ENCODE measurements around the gene WNT9A. TPM values are rescaled to one million over a fixed set of nuclear protein-coding genes. Genes with fewer than 3 reads are reported as not detected.

WNT9A gene
- total RNA-seq, 1 experiment from 2014 or later: not detected

DNA sequence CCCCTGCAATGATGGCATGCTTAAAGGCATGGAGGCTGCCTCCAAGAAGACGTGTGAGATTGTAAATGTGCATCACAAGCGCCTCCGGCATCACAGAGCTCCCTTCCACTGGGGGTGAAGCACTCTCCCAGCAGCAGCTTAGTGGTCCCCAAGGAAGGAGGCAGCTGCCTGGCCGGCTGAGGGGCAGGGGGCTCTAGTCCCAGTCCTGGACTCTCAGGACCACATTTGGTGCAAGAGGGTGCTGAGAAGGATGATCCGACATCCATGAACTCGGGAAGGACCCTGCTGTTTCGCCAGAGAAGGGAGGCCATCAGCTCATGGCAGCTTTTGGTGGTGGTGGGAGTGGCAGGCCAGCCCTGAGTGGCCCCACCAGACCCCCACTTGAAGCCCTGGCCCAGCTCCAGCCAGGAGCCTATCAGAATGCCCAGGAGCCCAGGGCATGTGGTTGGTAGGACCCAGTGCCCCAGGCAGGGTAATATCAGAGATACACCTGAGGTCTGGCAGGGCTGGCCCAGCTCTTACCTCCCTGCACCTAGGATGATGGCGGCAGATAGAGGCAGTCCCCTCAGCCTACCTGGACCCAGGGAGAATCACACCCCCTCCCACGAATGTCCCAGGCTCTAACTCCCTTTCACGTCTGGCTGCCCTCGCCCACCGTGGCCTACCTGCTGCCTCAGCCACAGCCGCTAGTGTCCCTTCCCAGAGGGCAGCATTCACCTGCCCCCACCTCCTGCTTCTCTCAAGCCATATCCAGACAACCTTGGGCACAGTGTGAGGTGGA is 2.4 kb upstream of the WNT9A start:
- H2AFZ ChIP-seq (ENCODE audit: low read length): no peak overlapping the region
- no peaks in the 10 kb centered on the region for H4K20me1 ChIP-seq (ENCODE audit: insufficient read depth, low read depth, low read length)
- no peaks in the 10 kb centered on the region for H3K79me2 ChIP-seq (ENCODE audit: low read length)
- H3K9ac ChIP-seq (ENCODE audit: low read length): no peak overlapping the region
- H3K4me3 ChIP-seq (ENCODE audit: low read length): no peak overlapping the region
- no peak overlapping the region for H3K4me2 ChIP-seq (ENCODE audit: low read depth, low read length, poor library complexity, severe bottlenecking)
- H3K27ac ChIP-seq (ENCODE audit: low read length): no peak overlapping the region
- no peak for DNase-seq
- H3K4me1 ChIP-seq (ENCODE audit: low read length): no peaks in the 10 kb centered on the region
- no peaks in the 10 kb centered on the region for H3K27me3 ChIP-seq (ENCODE audit: low read length)
- no peaks in the 10 kb centered on the region; the same call in 1 of the 2 replicates for H3K9me3 ChIP-seq (ENCODE audit: low read length)
- no peaks in the 10 kb centered on the region for H3K9me2 ChIP-seq (replicated peaks; ENCODE audit: insufficient read depth, low read length)
- H3K36me3 ChIP-seq (ENCODE audit: insufficient read depth, low read length): no peaks in the 10 kb centered on the region

DNA sequence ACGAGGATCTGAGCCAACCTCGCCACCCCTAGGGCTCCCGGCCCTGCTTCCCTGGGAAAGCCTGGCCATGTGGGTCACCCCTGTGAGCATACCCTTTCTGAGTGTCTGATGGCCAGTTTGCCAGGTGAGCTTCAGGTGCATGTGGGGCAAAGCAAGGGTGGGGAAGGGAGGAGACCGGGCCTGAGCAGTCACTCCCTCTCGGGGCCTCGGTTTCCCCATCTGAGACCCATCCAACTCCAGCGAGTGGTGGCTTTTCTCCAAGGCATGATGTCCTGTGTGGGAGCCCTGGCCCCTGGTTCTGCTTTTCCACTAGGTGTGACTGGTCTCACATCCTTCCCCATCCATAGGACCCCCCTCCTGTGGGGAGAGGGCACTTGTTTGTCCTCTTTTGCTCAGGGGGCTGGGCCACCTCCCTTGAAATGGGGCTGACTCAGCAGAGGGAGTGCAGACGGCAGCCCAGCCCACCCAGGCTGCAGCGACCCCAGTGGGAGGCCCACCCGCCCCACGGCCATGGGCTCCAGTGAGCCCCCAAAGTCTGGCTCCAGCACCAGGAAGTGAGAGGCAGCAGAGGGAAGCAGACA is 1.7 kb upstream of the WNT9A start:
- H3K79me2 ChIP-seq (ENCODE audit: low read length): no peaks in the 10 kb centered on the region
- H3K4me2 ChIP-seq (ENCODE audit: low read depth, low read length, poor library complexity, severe bottlenecking): no peak overlapping the region
- no peak overlapping the region for H2AFZ ChIP-seq (ENCODE audit: low read length)
- no peaks in the 10 kb centered on the region for H3K9me2 ChIP-seq (replicated peaks; ENCODE audit: insufficient read depth, low read length)
- no peaks in the 10 kb centered on the region for H3K27me3 ChIP-seq (ENCODE audit: low read length)
- H3K27ac ChIP-seq (ENCODE audit: low read length): no peak overlapping the region
- no peaks in the 10 kb centered on the region for H3K4me1 ChIP-seq (ENCODE audit: low read length)
- no peak overlapping the region for H3K4me3 ChIP-seq (ENCODE audit: low read length)
- H3K9me3 ChIP-seq (ENCODE audit: low read length): no peaks in the 10 kb centered on the region; the same call in 1 of the 2 replicates
- H3K36me3 ChIP-seq (ENCODE audit: insufficient read depth, low read length): no peaks in the 10 kb centered on the region
- no peak overlapping the region for H3K9ac ChIP-seq (ENCODE audit: low read length)
- no peak for DNase-seq
- no peaks in the 10 kb centered on the region for H4K20me1 ChIP-seq (ENCODE audit: insufficient read depth, low read depth, low read length)

DNA sequence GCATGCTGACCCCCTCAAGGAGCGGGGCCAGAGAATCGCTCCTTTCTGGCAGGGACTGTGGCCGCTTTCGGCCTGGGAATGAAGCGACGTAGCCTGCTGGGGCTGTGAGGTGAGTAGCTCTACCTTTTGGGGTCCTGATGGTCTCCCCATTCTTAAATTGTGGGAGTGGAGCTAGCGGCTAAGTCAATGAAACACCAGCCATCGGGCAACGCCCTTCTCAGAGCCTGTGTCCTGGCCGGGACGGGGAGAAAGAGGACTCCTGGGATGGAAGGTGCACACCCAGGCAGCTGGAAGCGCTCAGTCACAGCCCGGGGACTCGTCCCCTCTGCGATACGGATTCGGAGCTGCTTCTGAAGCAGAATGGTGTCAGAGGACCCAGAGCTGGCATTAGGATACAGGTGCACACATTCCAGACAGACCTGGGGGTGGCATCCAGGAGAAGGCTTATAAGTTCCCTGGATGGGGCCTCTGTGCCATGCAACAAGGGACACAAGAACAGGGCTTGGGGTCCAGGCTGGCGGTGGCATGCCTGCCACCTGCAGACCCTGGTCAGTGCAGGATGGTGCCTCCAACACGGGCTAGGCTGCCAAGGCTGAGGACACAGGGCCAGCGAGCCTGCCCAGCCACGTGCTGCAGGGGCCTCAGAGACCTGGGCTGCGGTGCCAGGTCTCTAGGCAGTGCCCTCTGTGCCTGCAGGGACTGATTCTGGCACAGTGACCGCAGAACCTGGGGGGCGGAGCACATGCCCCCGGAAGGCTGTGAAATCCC is 945 bp upstream of the WNT9A start:
- Histone ChIP-seq H3K4me1 (ENCODE audit: low read length) (no peaks in the 10 kb centered on the region), H2AFZ (ENCODE audit: low read length) (no peak overlapping the region), H3K79me2 (ENCODE audit: low read length) (no peaks in the 10 kb centered on the region), H3K9me3 (ENCODE audit: low read length) (no peaks in the 10 kb centered on the region), H3K9ac (ENCODE audit: low read length) (no peak overlapping the region), H3K4me3 (ENCODE audit: low read length) (no peak overlapping the region), H4K20me1 (ENCODE audit: insufficient read depth, low read depth, low read length) (no peaks in the 10 kb centered on the region), H3K27me3 (ENCODE audit: low read length) (no peaks in the 10 kb centered on the region), H3K27ac (ENCODE audit: low read length) (no peak overlapping the region), H3K9me2 (replicated peaks; ENCODE audit: insufficient read depth, low read length) (no peaks in the 10 kb centered on the region), H3K36me3 (ENCODE audit: insufficient read depth, low read length) (no peaks in the 10 kb centered on the region), H3K4me2 (ENCODE audit: low read depth, low read length, poor library complexity, severe bottlenecking) (no peak overlapping the region)
- no peak for DNase-seq

DNA sequence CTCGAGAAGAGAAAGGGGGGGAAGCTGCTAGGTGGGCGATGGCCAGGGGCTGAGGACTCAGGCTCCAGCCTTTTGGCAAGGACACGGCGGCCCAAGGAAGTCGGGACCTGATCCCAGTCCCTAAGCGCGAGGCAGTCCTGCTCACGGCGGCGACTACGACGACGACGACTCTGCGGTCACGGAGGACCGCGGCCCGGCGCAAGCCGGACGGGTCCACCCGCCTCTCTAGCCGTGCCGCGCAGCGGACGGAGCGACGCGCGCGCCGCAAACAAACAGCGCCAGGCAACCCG is 401 bp downstream of the WNT9A start:
- DNase-seq: no peak
- Histone ChIP-seq H3K4me3 (ENCODE audit: low read length) (no peak overlapping the region), H3K9ac (ENCODE audit: low read length) (no peak overlapping the region)

DNA sequence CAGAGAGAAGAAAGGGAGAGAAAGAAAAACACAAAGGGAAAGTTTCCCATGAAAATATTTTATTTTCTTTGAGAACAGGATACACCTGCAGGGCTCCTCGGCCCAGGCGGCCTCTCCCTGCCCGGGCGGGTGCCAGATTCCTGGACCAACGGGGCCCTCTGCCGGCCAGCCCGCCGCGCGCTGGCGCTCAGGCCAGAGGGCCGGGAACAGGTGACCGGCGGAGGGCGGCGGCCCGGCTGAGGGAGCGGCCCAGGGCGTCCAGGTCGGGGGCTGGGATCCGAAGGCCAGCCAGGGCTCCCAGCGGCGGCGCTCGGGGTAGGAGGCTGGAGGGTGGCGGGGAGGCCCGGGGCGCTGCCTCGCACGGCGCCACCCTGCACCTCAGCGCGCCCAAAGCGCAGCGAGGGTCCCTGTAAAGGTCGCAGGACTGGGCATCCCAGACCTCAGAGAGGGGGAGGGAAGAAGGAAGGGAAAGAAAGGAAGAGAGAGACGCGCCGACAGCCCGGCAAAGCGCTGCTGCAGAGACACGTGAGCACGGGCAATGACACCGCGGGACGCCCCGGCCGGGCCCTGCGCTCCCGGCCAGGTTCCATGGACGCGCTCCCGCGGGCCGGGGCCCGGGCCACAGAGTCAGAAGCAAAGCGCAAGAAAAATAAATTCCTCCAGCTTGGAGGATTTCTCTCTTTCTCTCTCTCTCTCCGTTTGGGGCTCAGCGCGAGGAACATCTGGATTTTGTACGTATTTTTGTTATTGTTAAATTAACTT is 927 bp downstream of the WNT9A start:
- Histone ChIP-seq H3K4me3 (ENCODE audit: low read length) (no peak overlapping the region), H3K9ac (ENCODE audit: low read length) (no peak overlapping the region), H2AFZ (ENCODE audit: low read length) (no peak overlapping the region), H3K27me3 (ENCODE audit: low read length) (no peaks in the 10 kb centered on the region), H3K4me2 (ENCODE audit: low read depth, low read length, poor library complexity, severe bottlenecking) (no peak overlapping the region), H3K27ac (ENCODE audit: low read length) (no peak overlapping the region), H3K4me1 (ENCODE audit: low read length) (no peaks in the 10 kb centered on the region), H3K9me2 (replicated peaks; ENCODE audit: insufficient read depth, low read length) (no peaks in the 10 kb centered on the region), H3K36me3 (ENCODE audit: insufficient read depth, low read length) (no peaks in the 10 kb centered on the region), H3K79me2 (ENCODE audit: low read length) (no peaks in the 10 kb centered on the region), H3K9me3 (ENCODE audit: low read length) (no peaks in the 10 kb centered on the region), H4K20me1 (ENCODE audit: insufficient read depth, low read depth, low read length) (no peaks in the 10 kb centered on the region)
- no peak for DNase-seq

More for the DNA sequence above, 401 bp downstream of the WNT9A start:
- no peak overlapping the region for H2AFZ ChIP-seq (ENCODE audit: low read length)
- no peaks in the 10 kb centered on the region for H3K9me2 ChIP-seq (replicated peaks; ENCODE audit: insufficient read depth, low read length)
- no peaks in the 10 kb centered on the region for H4K20me1 ChIP-seq (ENCODE audit: insufficient read depth, low read depth, low read length)
- no peak overlapping the region for H3K4me2 ChIP-seq (ENCODE audit: low read depth, low read length, poor library complexity, severe bottlenecking)
- H3K27ac ChIP-seq (ENCODE audit: low read length): no peak overlapping the region
- no peaks in the 10 kb centered on the region for H3K79me2 ChIP-seq (ENCODE audit: low read length)
- H3K27me3 ChIP-seq (ENCODE audit: low read length): no peaks in the 10 kb centered on the region
- no peaks in the 10 kb centered on the region for H3K4me1 ChIP-seq (ENCODE audit: low read length)
- no peaks in the 10 kb centered on the region for H3K9me3 ChIP-seq (ENCODE audit: low read length)
- H3K36me3 ChIP-seq (ENCODE audit: insufficient read depth, low read length): no peaks in the 10 kb centered on the region

DNA sequence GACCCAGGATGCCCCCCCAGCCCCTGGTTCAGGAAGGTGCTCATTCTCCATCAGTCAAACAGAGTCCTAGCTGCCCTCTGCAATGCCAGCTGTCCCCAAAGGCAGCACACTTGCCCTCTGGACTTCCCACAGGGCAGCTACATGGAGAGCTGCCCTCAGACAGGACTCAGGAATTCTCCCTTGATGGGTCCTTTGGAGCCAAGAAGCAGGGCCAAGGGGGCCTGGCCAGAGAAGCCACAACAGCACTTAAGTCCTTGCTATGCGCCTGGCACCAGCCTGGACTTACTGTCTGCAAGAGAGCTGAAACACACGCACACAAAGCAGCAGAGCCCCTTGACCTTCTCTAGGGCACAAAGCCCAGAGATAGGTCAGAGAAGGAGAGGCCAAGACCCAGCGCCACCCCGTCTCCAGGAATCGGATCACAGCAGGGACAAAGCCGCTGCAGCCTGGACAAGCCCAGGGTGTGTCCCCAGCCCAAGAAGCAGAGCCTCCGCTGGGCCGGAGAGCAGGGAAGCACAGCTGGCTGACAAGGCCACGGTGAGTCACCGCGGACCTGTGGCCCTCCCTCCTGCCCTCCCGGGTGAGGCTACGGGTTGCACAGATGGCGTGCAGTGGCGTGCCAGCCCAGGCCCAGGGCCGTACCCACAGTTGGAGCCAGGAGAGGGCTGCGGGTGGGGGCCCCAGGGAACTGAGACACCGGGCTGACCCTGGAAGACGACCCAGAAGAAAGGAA is 1.7 kb downstream of the WNT9A start:
- Histone ChIP-seq H3K36me3 (ENCODE audit: insufficient read depth, low read length) (no peaks in the 10 kb centered on the region), H4K20me1 (ENCODE audit: insufficient read depth, low read depth, low read length) (no peaks in the 10 kb centered on the region), H3K4me2 (ENCODE audit: low read depth, low read length, poor library complexity, severe bottlenecking) (no peak overlapping the region), H3K4me3 (ENCODE audit: low read length) (no peak overlapping the region), H3K9me2 (replicated peaks; ENCODE audit: insufficient read depth, low read length) (no peaks in the 10 kb centered on the region), H3K9me3 (ENCODE audit: low read length) (no peaks in the 10 kb centered on the region), H3K79me2 (ENCODE audit: low read length) (no peaks in the 10 kb centered on the region), H3K27ac (ENCODE audit: low read length) (no peak overlapping the region), H3K9ac (ENCODE audit: low read length) (no peak overlapping the region), H2AFZ (ENCODE audit: low read length) (no peak overlapping the region), H3K27me3 (ENCODE audit: low read length) (no peaks in the 10 kb centered on the region), H3K4me1 (ENCODE audit: low read length) (no peaks in the 10 kb centered on the region)
- DNase-seq: no peak

DNA sequence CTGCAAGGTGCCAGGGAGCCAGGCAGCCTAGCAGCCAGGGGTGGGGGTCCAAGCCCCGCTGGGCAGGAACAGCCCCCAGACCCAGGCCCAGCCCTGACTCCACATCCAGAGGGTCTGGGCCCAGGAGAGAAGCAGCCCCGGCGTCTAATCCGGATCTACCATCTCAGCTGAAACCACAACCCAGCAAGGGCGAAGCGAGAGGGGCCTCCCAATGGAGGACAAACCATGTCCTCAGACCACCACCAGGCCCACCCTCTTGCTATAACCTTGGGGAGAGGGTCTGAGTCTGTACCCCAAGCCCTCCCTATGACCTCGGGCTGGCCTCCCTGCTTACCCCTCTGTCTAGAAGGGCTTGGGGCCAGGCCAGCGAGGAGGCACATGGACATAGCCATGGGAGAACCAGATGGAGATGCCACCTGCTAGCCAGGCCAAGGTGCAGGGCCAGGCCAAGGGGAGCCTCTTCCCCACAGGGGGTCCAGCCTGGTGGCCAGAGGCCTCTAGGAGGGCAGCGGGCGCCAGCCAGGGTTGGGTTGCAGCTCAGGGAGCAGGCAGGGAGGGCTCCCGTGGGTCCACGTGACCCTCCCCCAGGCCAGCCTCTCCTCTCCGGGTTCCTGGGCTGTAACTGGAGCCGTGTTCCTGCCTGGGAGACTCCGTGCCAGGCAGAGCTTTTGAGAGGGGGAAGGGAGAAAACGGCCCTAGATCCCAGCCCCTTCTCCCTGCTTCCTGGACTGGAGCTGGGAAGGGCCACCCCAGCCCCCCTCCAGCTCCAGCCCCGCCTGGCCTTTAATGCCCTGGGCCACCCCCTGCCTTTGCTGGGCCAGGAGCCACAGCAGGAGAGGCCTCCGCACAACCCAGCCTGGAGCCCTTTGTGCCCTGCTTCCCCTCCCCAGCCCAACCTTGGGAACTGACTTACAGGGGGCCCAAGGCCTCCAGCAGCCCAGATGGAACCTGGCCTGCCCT is 2.5 kb downstream of the WNT9A start:
- Histone ChIP-seq H3K4me3 (ENCODE audit: low read length) (no peak overlapping the region), H3K9me3 (ENCODE audit: low read length) (no peaks in the 10 kb centered on the region), H3K27ac (ENCODE audit: low read length) (no peak overlapping the region), H3K36me3 (ENCODE audit: insufficient read depth, low read length) (no peaks in the 10 kb centered on the region), H3K4me1 (ENCODE audit: low read length) (no peaks in the 10 kb centered on the region), H3K27me3 (ENCODE audit: low read length) (no peaks in the 10 kb centered on the region), H3K4me2 (ENCODE audit: low read depth, low read length, poor library complexity, severe bottlenecking) (no peak overlapping the region), H3K9me2 (replicated peaks; ENCODE audit: insufficient read depth, low read length) (no peaks in the 10 kb centered on the region), H4K20me1 (ENCODE audit: insufficient read depth, low read depth, low read length) (no peaks in the 10 kb centered on the region), H3K9ac (ENCODE audit: low read length) (no peak overlapping the region), H3K79me2 (ENCODE audit: low read length) (no peaks in the 10 kb centered on the region), H2AFZ (ENCODE audit: low read length) (no peak overlapping the region)
- no peak for DNase-seq

All from Karpas-422 (cell line).